Measurements from ENCODE around the gene HIVEP3.

GRCh38 chr1:41942278-41942677 is 23.6 kb upstream of the HIVEP3 start:
- TF ChIP-seq, protein P1, sequence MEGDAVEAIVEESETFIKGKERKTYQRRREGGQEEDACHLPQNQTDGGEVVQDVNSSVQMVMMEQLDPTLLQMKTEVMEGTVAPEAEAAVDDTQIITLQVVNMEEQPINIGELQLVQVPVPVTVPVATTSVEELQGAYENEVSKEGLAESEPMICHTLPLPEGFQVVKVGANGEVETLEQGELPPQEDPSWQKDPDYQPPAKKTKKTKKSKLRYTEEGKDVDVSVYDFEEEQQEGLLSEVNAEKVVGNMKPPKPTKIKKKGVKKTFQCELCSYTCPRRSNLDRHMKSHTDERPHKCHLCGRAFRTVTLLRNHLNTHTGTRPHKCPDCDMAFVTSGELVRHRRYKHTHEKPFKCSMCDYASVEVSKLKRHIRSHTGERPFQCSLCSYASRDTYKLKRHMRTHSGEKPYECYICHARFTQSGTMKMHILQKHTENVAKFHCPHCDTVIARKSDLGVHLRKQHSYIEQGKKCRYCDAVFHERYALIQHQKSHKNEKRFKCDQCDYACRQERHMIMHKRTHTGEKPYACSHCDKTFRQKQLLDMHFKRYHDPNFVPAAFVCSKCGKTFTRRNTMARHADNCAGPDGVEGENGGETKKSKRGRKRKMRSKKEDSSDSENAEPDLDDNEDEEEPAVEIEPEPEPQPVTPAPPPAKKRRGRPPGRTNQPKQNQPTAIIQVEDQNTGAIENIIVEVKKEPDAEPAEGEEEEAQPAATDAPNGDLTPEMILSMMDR (IDR thresholded peaks at IDR 0.05; ENCODE audit: insufficient read depth, low read depth, low read length), result no peak
- no peak for TF ChIP-seq EZH2 (IDR thresholded peaks at IDR 0.05; ENCODE audit: insufficient read depth, low read length)

Measured in astrocyte (in vitro differentiated cells and primary cell).